Glutamatergic neuron (in vitro differentiated cells): Measurements from ENCODE around the gene ALDH8A1. TPM values are rescaled to one million over a fixed set of nuclear protein-coding genes. Genes with fewer than 3 reads are reported as not detected.
A peak's percentile ranks its signal among the peaks of the same experiment; 100 is the strongest.
"Not testable (repeated sequence)": the region's sequence is repeated elsewhere in the genome, so short reads cannot be mapped to it uniquely, and the experiment has no call there.

Experiments used
- DNase-seq: peaks from one replicate; pipeline ENCODE4 v3.0.0; 2022
- H3K27ac Mint-ChIP-seq: one replicate; pipeline ENCODE4 v1.8.0; 2020; ENCODE audit warnings: mild to moderate bottlenecking, mixed read lengths, inconsistent platforms; ENCODE audit not compliant: unreplicated experiment
- H3K27me3 Mint-ChIP-seq: one replicate; pipeline ENCODE4 v1.8.0; 2020; ENCODE audit warnings: mild to moderate bottlenecking, moderate library complexity, mixed read lengths, inconsistent platforms; ENCODE audit not compliant: unreplicated experiment
- H3K36me3 Mint-ChIP-seq: one replicate; pipeline ENCODE4 v1.8.0; 2020; ENCODE audit warnings: mild to moderate bottlenecking, mixed read lengths, inconsistent platforms; ENCODE audit not compliant: unreplicated experiment
- H3K4me1 Mint-ChIP-seq: one replicate; pipeline ENCODE4 v1.8.0; 2020; ENCODE audit warnings: mild to moderate bottlenecking, low read depth, mixed read lengths, inconsistent platforms; ENCODE audit not compliant: unreplicated experiment
- H3K4me3 Mint-ChIP-seq: one replicate; pipeline ENCODE4 v1.8.0; 2020; ENCODE audit warnings: mild to moderate bottlenecking, mixed read lengths, inconsistent platforms; ENCODE audit not compliant: unreplicated experiment
- H3K9me3 Mint-ChIP-seq: one replicate; pipeline ENCODE4 v1.8.0; 2020; ENCODE audit warnings: mild to moderate bottlenecking, moderate library complexity, mixed read lengths, inconsistent platforms; ENCODE audit not compliant: unreplicated experiment
- CTCF ChIP-seq: fragments of 200-600 bp; sonication (generic); IDR thresholded peaks from one replicate; pipeline ENCODE4 v1.5.0; 2021; ENCODE audit not compliant: partially characterized antibody, unreplicated experiment
- total RNA-seq: library from RNA; stranded (reverse); fragmentation: NEBNext Ultra II Directional; extraction: Animal tissue kit (Norgen Biotek cat#: 25700); gene quantifications from one replicate; pipeline ENCODE4 v1.2.1, GENCODE V29; 2021; ENCODE audit not compliant: unreplicated experiment

ALDH8A1 gene
- total RNA-seq, 1 donor from 2014 or later, result 1.8 TPM

- no peak for TF ChIP-seq CTCF
- Mint-ChIP-seq H3K4me1 (peaks cover 18% of the 10 kb centered on the region), H3K27me3 (no peaks in the 10 kb centered on the region), H3K9me3 (no peaks in the 10 kb centered on the region), H3K4me3 (peak overlapping the region; percentile 50), H3K27ac (peak overlapping the region; percentile 59), H3K36me3 (no peaks in the 10 kb centered on the region)
- peak; percentile 30 for DNase-seq
Measured at GRCh38 chr6:134909701-134910592, 40.0 kb downstream of the ALDH8A1 start.

- H3K4me3 Mint-ChIP-seq, result no peak overlapping the region
- peaks cover 18% of the 10 kb centered on the region for H3K4me1 Mint-ChIP-seq
- no peaks in the 10 kb centered on the region for H3K36me3 Mint-ChIP-seq
- TF ChIP-seq CTCF, result no peak
- H3K9me3 Mint-ChIP-seq, result no peaks in the 10 kb centered on the region
- no peak overlapping the region for H3K27ac Mint-ChIP-seq
- no peak for DNase-seq
- no peaks in the 10 kb centered on the region for H3K27me3 Mint-ChIP-seq
Measured at GRCh38 chr6:134908906-134909516, 40.9 kb downstream of the ALDH8A1 start.

GRCh38 chr6:134904731-134905130 is 45.2 kb downstream of the ALDH8A1 start:
- not testable (repeated sequence) for DNase-seq, H3K9me3 Mint-ChIP-seq, H3K4me1 Mint-ChIP-seq, H3K36me3 Mint-ChIP-seq, H3K27ac Mint-ChIP-seq, H3K4me3 Mint-ChIP-seq, H3K27me3 Mint-ChIP-seq

GRCh38 chr6:134903448-134903847 is 46.5 kb downstream of the ALDH8A1 start:
- Mint-ChIP-seq H3K9me3 (peaks cover 1% of the 10 kb centered on the region), H3K4me1 (no peaks in the 10 kb centered on the region), H3K27me3 (no peaks in the 10 kb centered on the region), H3K36me3 (no peaks in the 10 kb centered on the region), H3K27ac (no peak overlapping the region), H3K4me3 (no peak overlapping the region)
- no peak for TF ChIP-seq CTCF
- DNase-seq, result no peak

GRCh38 chr6:134902936-134903335 is 47.0 kb downstream of the ALDH8A1 start:
- no peak for TF ChIP-seq CTCF
- H3K27ac Mint-ChIP-seq, result no peak overlapping the region
- no peaks in the 10 kb centered on the region for H3K36me3 Mint-ChIP-seq

More at GRCh38 chr6:134902936-134903335, 47.0 kb downstream of the ALDH8A1 start:
- H3K4me1 Mint-ChIP-seq, result no peaks in the 10 kb centered on the region
- DNase-seq, result no peak
- no peak overlapping the region for H3K4me3 Mint-ChIP-seq
- peaks cover 1% of the 10 kb centered on the region for H3K9me3 Mint-ChIP-seq
- H3K27me3 Mint-ChIP-seq, result no peaks in the 10 kb centered on the region
